ENCODE data around the gene MAML3.

DNA sequence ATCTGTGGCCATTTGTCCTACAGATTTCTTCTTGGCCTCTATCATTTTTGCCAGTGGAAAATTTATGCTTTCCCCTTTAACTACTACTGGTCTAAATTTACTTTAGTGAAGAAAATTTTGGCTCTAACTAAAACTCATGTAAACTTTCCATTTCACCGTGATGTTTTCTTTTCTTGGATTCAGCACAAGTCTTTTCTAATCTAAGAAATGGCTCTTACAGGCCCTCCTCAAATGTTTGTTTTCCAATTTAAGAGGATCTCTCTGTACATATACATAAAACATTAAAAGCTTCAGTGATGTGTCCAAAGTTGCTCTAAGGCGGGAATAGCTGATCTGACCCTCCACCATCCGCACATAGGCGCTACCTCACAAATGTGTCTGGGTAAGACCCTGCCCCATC, 68.1 kb downstream of the MAML3 start:
- TF ChIP-seq POLR2A (IDR thresholded peaks at IDR 0.05) = no peak
- TF ChIP-seq EP300 (IDR thresholded peaks at IDR 0.05) = no peak
- TF ChIP-seq, protein P1, sequence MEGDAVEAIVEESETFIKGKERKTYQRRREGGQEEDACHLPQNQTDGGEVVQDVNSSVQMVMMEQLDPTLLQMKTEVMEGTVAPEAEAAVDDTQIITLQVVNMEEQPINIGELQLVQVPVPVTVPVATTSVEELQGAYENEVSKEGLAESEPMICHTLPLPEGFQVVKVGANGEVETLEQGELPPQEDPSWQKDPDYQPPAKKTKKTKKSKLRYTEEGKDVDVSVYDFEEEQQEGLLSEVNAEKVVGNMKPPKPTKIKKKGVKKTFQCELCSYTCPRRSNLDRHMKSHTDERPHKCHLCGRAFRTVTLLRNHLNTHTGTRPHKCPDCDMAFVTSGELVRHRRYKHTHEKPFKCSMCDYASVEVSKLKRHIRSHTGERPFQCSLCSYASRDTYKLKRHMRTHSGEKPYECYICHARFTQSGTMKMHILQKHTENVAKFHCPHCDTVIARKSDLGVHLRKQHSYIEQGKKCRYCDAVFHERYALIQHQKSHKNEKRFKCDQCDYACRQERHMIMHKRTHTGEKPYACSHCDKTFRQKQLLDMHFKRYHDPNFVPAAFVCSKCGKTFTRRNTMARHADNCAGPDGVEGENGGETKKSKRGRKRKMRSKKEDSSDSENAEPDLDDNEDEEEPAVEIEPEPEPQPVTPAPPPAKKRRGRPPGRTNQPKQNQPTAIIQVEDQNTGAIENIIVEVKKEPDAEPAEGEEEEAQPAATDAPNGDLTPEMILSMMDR (IDR thresholded peaks at IDR 0.05) = no peak
- TF ChIP-seq POLR2AphosphoS5 (IDR thresholded peaks at IDR 0.05) = no peak

Data from upper lobe of left lung (tissue), 4 donors.